ENCODE measurements around the gene CCNY.

Gene CCNY

GRCh38 chr10:35568483-35569015 lies 232.2 kb downstream of the CCNY start:
- DNase-seq: no peak

- no peak for DNase-seq
Measured at GRCh38 chr10:35569111-35569707, 232.9 kb downstream of the CCNY start.

GRCh38 chr10:35569836-35570235 lies 233.5 kb downstream of the CCNY start:
- no peak for DNase-seq

GRCh38 chr10:35570397-35570796 lies 234.1 kb downstream of the CCNY start:
- DNase-seq: no peak

- no peak for DNase-seq
Measured at GRCh38 chr10:35572583-35572982, 236.3 kb downstream of the CCNY start.

- DNase-seq: no peak
Measured at GRCh38 chr10:35573796-35574195, 237.5 kb downstream of the CCNY start.

- DNase-seq: no peak
Measured at GRCh38 chr10:35574924-35575352, 238.6 kb downstream of the CCNY start.

GRCh38 chr10:35575640-35576039 lies 239.3 kb downstream of the CCNY start:
- no peak for DNase-seq

GRCh38 chr10:35576730-35577129 lies 240.4 kb downstream of the CCNY start:
- no peak for DNase-seq

GRCh38 chr10:35577926-35578617 lies 241.8 kb downstream of the CCNY start:
- peak; percentile 10 for DNase-seq

GRCh38 chr10:35578618-35578956 lies 242.3 kb downstream of the CCNY start:
- DNase-seq: no peak

- no peak for DNase-seq
Measured at GRCh38 chr10:35579116-35579515, 242.8 kb downstream of the CCNY start.

GRCh38 chr10:35579726-35580422 lies 243.6 kb downstream of the CCNY start:
- no peak for DNase-seq

GRCh38 chr10:35580423-35580770 lies 244.1 kb downstream of the CCNY start:
- DNase-seq: no peak

- DNase-seq: no peak
Measured at GRCh38 chr10:35581655-35582054, 245.3 kb downstream of the CCNY start.

- DNase-seq: no peak
Measured at GRCh38 chr10:35584946-35585345, 248.6 kb downstream of the CCNY start.

GRCh38 chr10:35585356-35585755 lies 249.0 kb downstream of the CCNY start:
- no peak for DNase-seq

- DNase-seq: peak; percentile 18
Measured at GRCh38 chr10:35585903-35586535, 249.7 kb downstream of the CCNY start.

- no peak for DNase-seq
Measured at GRCh38 chr10:35588836-35589235, 252.5 kb downstream of the CCNY start.

GRCh38 chr10:35592441-35592840 lies 256.1 kb downstream of the CCNY start:
- no peak for DNase-seq

- DNase-seq: no peak
Measured at GRCh38 chr10:35594115-35595079, 258.1 kb downstream of the CCNY start.

- DNase-seq: no peak
Measured at GRCh38 chr10:35595106-35595505, 258.8 kb downstream of the CCNY start.
